GM18507 (cell line): Measurements from ENCODE around the gene ADGRL2.

Source experiments
- DNase-seq: peaks from one replicate; pipeline ENCODE4 v3.0.0; 2011; ENCODE audit warnings: low read depth; ENCODE audit not compliant: insufficient read length; ENCODE audit errors: extremely low spot score
- FAIRE-seq: peaks from 2 replicates; lab custom pipeline; 2011; peaks lifted over from hg19 to GRCh38; lab: Jason Lieb, UNC

The ADGRL2 gene

GRCh38 chr1:81804312-81804711, 3.6 kb downstream of the ADGRL2 start:
- FAIRE-seq (no peak), DNase-seq (no peak)

- FAIRE-seq, result no peak
Measured at GRCh38 chr1:81805537-81806431, 5.0 kb downstream of the ADGRL2 start.

GRCh38 chr1:81806432-81806770, 5.7 kb downstream of the ADGRL2 start:
- DNase-seq (no peak), FAIRE-seq (no peak)

More at GRCh38 chr1:81805537-81806431, 5.0 kb downstream of the ADGRL2 start:
- DNase-seq, result no peak

- DNase-seq, result no peak
- no peak for FAIRE-seq
Measured at GRCh38 chr1:81808760-81809159, 8.0 kb downstream of the ADGRL2 start.

- DNase-seq (no peak), FAIRE-seq (no peak)
Measured at GRCh38 chr1:81809808-81810207, 9.1 kb downstream of the ADGRL2 start.

- FAIRE-seq, result no peak
- DNase-seq, result no peak
Measured at GRCh38 chr1:81811757-81812371, 11.1 kb downstream of the ADGRL2 start.

GRCh38 chr1:81812712-81813111, 12.0 kb downstream of the ADGRL2 start:
- FAIRE-seq, result no peak
- DNase-seq, result no peak

- no peak for FAIRE-seq
- no peak for DNase-seq
Measured at GRCh38 chr1:81813691-81814090, 13.0 kb downstream of the ADGRL2 start.

GRCh38 chr1:81819613-81820012, 18.9 kb downstream of the ADGRL2 start:
- DNase-seq (no peak), FAIRE-seq (no peak)

- no peak for FAIRE-seq
- DNase-seq, result no peak
Measured at GRCh38 chr1:81820765-81821164, 20.0 kb downstream of the ADGRL2 start.

GRCh38 chr1:81823082-81823481, 22.3 kb downstream of the ADGRL2 start:
- DNase-seq, result no peak
- FAIRE-seq, result no peak

GRCh38 chr1:81824759-81825158, 24.0 kb downstream of the ADGRL2 start:
- FAIRE-seq, result no peak
- DNase-seq, result no peak

- no peak for DNase-seq
- no peak for FAIRE-seq
Measured at GRCh38 chr1:81827942-81828341, 27.2 kb downstream of the ADGRL2 start.

GRCh38 chr1:81832573-81832972, 31.8 kb downstream of the ADGRL2 start:
- no peak for DNase-seq
- no peak for FAIRE-seq

- DNase-seq, result no peak
- FAIRE-seq, result no peak
Measured at GRCh38 chr1:81833722-81834121, 33.0 kb downstream of the ADGRL2 start.

- no peak for FAIRE-seq
- DNase-seq, result no peak
Measured at GRCh38 chr1:81834268-81834667, 33.5 kb downstream of the ADGRL2 start.

- no peak for DNase-seq
- FAIRE-seq, result no peak
Measured at GRCh38 chr1:81834921-81835698, 34.4 kb downstream of the ADGRL2 start.

GRCh38 chr1:81836007-81836626, 35.4 kb downstream of the ADGRL2 start:
- no peak for FAIRE-seq
- DNase-seq, result no peak

GRCh38 chr1:81838600-81839218, 38.0 kb downstream of the ADGRL2 start:
- DNase-seq, result no peak
- no peak for FAIRE-seq

- DNase-seq, result no peak
- FAIRE-seq, result no peak
Measured at GRCh38 chr1:81840805-81841204, 40.1 kb downstream of the ADGRL2 start.
